ENCODE results near the gene CYP46A1.

CYP46A1 gene

DNA sequence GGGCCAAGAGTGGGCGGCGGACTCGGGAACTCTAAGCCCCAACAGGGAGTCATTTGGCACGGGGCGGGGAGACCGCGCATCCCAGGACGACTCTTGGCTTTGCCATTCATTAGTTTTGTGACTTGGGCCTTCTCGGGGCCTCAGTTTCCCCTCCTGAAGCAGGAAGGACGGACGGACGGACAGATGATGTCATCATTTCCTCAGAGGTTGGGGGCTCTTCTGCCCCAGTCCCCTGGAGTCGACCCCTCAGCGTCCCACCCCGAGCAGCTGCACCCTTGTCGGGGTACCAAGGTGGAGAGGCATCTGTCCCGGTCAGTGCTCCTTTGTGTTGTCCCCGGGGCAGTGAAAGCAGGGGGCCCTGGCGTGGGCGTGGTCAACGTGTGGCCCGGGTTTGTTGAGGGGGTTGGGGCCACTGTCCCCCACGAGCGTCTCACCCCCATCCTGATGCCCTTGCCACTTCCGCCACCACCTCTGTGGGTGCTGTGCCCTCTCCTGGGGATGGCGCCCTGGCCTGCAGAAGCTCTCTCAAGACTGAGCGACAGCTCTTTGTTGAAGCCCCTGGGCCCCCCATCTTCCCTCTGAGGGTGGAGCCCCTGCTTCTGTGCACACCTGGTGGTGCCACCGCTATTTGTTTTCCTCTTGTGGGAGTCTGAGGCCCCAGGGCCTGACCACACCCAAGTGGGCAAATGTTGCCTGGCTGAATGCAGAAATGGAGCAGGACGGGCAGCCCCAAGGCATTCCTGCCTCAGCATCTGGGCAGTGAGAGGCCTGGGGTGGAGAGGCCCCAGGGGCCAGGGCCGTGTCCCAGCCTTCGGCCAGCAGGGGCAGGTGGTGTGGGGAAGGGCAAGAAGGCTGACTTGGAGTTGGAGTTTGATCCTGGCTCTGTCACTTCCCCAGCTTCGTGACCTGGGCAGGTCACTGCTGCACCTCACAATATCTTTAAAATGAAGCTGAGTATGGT, 38.3 kb upstream of the CYP46A1 start:
- TF ChIP-seq SPI1 (IDR thresholded peaks at IDR 0.05; ENCODE audit: low read depth, low read length) = no peak
- TF ChIP-seq TAF1 (IDR thresholded peaks at IDR 0.05; ENCODE audit: low read depth, low read length) = no peak
- no peak for TF ChIP-seq PAX5 (IDR thresholded peaks at IDR 0.05; ENCODE audit: insufficient read depth, low read length, severe bottlenecking)
- no peak for TF ChIP-seq POU2F2 (IDR thresholded peaks at IDR 0.05; ENCODE audit: low read depth, low read length)
- TF ChIP-seq POLR2A (IDR thresholded peaks at IDR 0.05; ENCODE audit: low read depth, low read length) = no peak
- DNase-seq (ENCODE audit: insufficient read length, low spot score) (no peak), FAIRE-seq (no peak)

DNA sequence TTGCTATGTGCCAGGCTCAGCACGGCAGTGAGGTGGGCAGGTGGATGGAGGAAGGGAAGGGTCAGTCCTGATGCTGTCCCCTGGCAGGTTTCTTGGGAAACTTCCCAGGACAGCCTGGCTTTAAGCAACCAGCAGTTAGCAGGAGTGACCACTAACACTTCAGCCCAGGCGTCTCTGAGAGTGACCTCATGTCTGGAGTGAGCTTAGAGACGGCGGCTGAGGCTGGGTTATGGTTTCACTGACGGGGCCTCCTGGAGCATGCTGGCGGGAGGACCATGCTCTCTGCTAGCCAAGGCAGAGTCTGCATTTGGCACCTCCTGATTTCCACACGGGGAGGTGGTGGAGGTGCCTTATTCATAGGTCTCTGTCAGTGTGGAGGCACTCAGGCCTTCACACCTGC, 36.7 kb upstream of the CYP46A1 start:
- no peak for TF ChIP-seq POLR2AphosphoS5 (IDR thresholded peaks at IDR 0.05; ENCODE audit: low read depth, low read length)
- no peak for TF ChIP-seq POLR2A (IDR thresholded peaks at IDR 0.05; ENCODE audit: low read depth, low read length)
- no peak for TF ChIP-seq POU2F2 (IDR thresholded peaks at IDR 0.05; ENCODE audit: low read depth, low read length)
- TF ChIP-seq SPI1 (IDR thresholded peaks at IDR 0.05; ENCODE audit: low read depth, low read length) = no peak
- no peak for TF ChIP-seq TAF1 (IDR thresholded peaks at IDR 0.05; ENCODE audit: low read depth, low read length)
- TF ChIP-seq PAX5 (IDR thresholded peaks at IDR 0.05; ENCODE audit: insufficient read depth, low read length, severe bottlenecking) = no peak
- FAIRE-seq (no peak), DNase-seq (ENCODE audit: insufficient read length, low spot score) (no peak)

DNA sequence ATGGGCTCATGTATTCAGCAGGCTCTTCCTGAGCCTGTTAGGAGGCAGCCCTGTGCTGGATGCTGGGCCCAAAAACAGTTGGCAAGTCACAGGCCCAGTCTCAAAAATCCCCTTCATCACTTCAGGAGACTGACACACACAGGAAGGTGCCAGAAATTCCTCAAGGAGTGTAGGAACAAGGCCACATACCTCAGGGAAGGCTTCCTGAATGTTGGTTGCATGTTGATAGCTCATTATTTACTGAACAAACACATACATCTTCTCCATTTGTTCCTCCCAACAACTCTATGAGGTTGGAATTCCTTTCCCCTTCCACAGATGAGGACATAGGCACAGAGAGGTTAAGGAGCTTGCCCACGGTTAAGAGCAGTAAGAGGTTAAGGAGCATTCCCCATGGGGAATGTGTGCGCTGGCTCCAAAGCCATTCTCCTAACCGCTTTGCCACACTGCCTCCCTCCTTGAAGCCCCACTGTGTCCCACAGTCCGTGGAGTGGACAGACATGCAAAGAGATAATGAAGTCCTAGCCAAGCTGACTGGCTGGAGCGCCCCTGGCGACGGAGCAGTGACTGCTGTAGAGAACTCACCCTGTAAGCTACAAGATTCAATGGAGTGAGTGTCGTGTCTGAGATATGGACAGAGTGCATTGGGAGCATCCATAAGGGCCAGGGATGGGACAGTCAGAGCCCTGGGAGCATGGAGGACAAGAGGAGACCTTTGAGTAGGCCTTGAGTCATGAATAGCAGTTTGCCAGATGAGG, 35.9 kb upstream of the CYP46A1 start:
- no peak for FAIRE-seq
- TF ChIP-seq POU2F2 (IDR thresholded peaks at IDR 0.05; ENCODE audit: low read depth, low read length) = no peak
- no peak for TF ChIP-seq TAF1 (IDR thresholded peaks at IDR 0.05; ENCODE audit: low read depth, low read length)
- TF ChIP-seq SPI1 (IDR thresholded peaks at IDR 0.05; ENCODE audit: low read depth, low read length) = no peak
- TF ChIP-seq PAX5 (IDR thresholded peaks at IDR 0.05; ENCODE audit: insufficient read depth, low read length, severe bottlenecking) = no peak
- no peak for TF ChIP-seq POLR2A (IDR thresholded peaks at IDR 0.05; ENCODE audit: low read depth, low read length)
- TF ChIP-seq POLR2AphosphoS5 (IDR thresholded peaks at IDR 0.05; ENCODE audit: low read depth, low read length) = no peak

DNA sequence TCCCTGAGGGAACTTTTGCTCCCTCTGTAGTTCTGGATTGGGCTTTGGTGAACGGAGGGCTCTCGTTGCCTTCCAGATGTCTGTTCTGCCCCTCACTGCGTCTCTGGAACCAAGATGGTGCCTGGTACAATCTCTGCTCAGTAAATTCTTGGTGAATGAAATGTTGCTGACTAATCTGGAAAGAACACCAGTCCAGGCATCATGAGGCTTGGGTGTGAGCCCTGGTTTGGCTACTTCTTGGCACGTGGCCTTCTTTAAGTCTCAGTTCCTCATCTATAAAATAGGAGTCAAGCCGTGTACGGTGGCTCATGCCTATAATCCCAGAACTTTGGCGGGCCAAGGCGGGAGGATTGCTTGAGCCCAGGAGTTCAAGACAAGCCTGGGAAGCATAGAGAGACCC, 34.9 kb upstream of the CYP46A1 start:
- peak; percentile 63 for TF ChIP-seq SPI1 (IDR thresholded peaks at IDR 0.05; ENCODE audit: low read depth, low read length)
- TF ChIP-seq POU2F2 (IDR thresholded peaks at IDR 0.05; ENCODE audit: low read depth, low read length) = no peak
- FAIRE-seq (no peak), DNase-seq (ENCODE audit: insufficient read length, low spot score) (no peak)

More for the DNA sequence above, 35.9 kb upstream of the CYP46A1 start:
- DNase-seq (ENCODE audit: insufficient read length, low spot score) = no peak

- DNase-seq (ENCODE audit: insufficient read length, low spot score) (no peak), FAIRE-seq (no peak)
- TF ChIP-seq POLR2AphosphoS5 (IDR thresholded peaks at IDR 0.05; ENCODE audit: low read depth, low read length) (no peak), PAX5 (IDR thresholded peaks at IDR 0.05; ENCODE audit: insufficient read depth, low read length, severe bottlenecking) (no peak), TAF1 (IDR thresholded peaks at IDR 0.05; ENCODE audit: low read depth, low read length) (no peak), POU2F2 (IDR thresholded peaks at IDR 0.05; ENCODE audit: low read depth, low read length) (no peak), SPI1 (IDR thresholded peaks at IDR 0.05; ENCODE audit: low read depth, low read length) (no peak), POLR2A (IDR thresholded peaks at IDR 0.05; ENCODE audit: low read depth, low read length) (no peak)
Measured at GRCh38 chr14:99649643-99650042, 34.5 kb upstream of the CYP46A1 start.

GRCh38 chr14:99650189-99650588, 33.9 kb upstream of the CYP46A1 start:
- TF ChIP-seq POLR2AphosphoS5 (IDR thresholded peaks at IDR 0.05; ENCODE audit: low read depth, low read length) (no peak), SPI1 (IDR thresholded peaks at IDR 0.05; ENCODE audit: low read depth, low read length) (no peak), POU2F2 (IDR thresholded peaks at IDR 0.05; ENCODE audit: low read depth, low read length) (no peak), PAX5 (IDR thresholded peaks at IDR 0.05; ENCODE audit: insufficient read depth, low read length, severe bottlenecking) (no peak), POLR2A (IDR thresholded peaks at IDR 0.05; ENCODE audit: low read depth, low read length) (no peak), TAF1 (IDR thresholded peaks at IDR 0.05; ENCODE audit: low read depth, low read length) (no peak)
- FAIRE-seq (no peak), DNase-seq (ENCODE audit: insufficient read length, low spot score) (no peak)

DNA sequence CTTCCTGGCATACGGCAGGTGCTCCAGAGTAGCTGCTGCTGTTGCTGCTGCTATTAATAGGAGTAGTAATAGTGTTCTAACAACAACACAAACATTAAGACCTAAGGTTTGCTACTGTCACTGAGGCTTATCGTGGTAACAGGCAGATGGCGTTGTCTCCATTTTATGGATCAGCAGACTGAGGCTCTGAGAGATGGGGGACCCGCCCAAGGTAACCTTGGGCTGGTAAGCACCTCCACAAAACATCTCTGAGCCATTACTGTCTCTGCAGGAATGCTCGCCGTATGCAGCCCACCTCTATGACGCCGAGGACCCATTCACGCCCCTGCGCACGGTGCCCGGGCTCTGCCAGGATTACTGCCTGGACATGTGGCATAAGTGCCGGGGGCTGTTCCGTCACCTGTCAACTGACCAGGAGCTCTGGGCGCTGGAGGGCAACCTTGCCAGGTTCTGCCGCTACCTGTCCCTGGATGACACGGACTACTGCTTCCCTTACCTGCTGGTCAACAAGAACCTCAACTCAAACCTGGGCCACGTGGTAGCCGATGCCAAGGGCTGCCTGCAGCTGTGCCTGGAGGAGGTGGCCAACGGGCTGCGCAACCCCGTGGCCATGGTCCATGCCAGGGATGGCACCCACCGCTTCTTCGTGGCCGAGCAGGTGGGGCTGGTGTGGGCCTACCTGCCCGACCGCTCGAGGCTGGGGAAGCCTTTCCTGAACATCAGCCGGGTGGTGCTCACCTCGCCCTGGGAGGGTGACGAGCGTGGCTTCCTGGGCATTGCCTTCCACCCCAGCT, 31.9 kb upstream of the CYP46A1 start:
- no peak for FAIRE-seq
- no peak for TF ChIP-seq POU2F2 (IDR thresholded peaks at IDR 0.05; ENCODE audit: low read depth, low read length)
- no peak for TF ChIP-seq PAX5 (IDR thresholded peaks at IDR 0.05; ENCODE audit: insufficient read depth, low read length, severe bottlenecking)
- DNase-seq (ENCODE audit: insufficient read length, low spot score) = no peak

GRCh38 chr14:99654235-99654985, 29.7 kb upstream of the CYP46A1 start:
- FAIRE-seq (no peak), DNase-seq (ENCODE audit: insufficient read length, low spot score) (no peak)
- TF ChIP-seq PAX5 (IDR thresholded peaks at IDR 0.05; ENCODE audit: insufficient read depth, low read length, severe bottlenecking) (no peak), SPI1 (IDR thresholded peaks at IDR 0.05; ENCODE audit: low read depth, low read length) (no peak), POLR2A (IDR thresholded peaks at IDR 0.05; ENCODE audit: low read depth, low read length) (no peak), POLR2AphosphoS5 (IDR thresholded peaks at IDR 0.05; ENCODE audit: low read depth, low read length) (no peak), POU2F2 (IDR thresholded peaks at IDR 0.05; ENCODE audit: low read depth, low read length) (no peak), TAF1 (IDR thresholded peaks at IDR 0.05; ENCODE audit: low read depth, low read length) (no peak)
